Muscle layer of colon (tissue), 2 donors: ENCODE data around the gene KLHL17.
A peak's percentile ranks its signal among the peaks of the same experiment; 100 is the strongest.

Experiments
- H3K27ac ChIP-seq: one replicate; pipeline ENCODE4 v1.7.0; 2013; ENCODE audit warnings: low read depth, mild to moderate bottlenecking, low read length, moderate library complexity
- H3K27me3 ChIP-seq, 2 donors: one replicate each; pipeline ENCODE4 v1.7.0; 2013; ENCODE audit warnings: low read length in 2 of 2, mild to moderate bottlenecking in 2 of 2; ENCODE audit not compliant: insufficient read depth in 2 of 2, control insufficient read depth in 1 of 2
- H3K36me3 ChIP-seq: one replicate; pipeline ENCODE4 v1.7.0; 2013; ENCODE audit warnings: mild to moderate bottlenecking, low read length; ENCODE audit not compliant: insufficient read depth
- H3K4me1 ChIP-seq: one replicate; pipeline ENCODE4 v1.7.0; 2013; ENCODE audit warnings: mild to moderate bottlenecking, low read length; ENCODE audit not compliant: insufficient read depth
- H3K4me3 ChIP-seq, 2 donors: one replicate each; pipeline ENCODE4 v1.7.0; 2013; ENCODE audit warnings: low read length in 2 of 2, low read depth in 1 of 2, mild to moderate bottlenecking in 1 of 2, moderate library complexity in 1 of 2
- H3K9ac ChIP-seq: one replicate; pipeline ENCODE4 v1.7.0; 2013; ENCODE audit warnings: low read length
- H3K9me3 ChIP-seq: one replicate; pipeline ENCODE4 v1.7.0; 2013; ENCODE audit warnings: mild to moderate bottlenecking, low read length
- donor health status: abdominal sarcoma.
- donor health status: Adenocarcinoma of cecum.

KLHL17 gene

DNA sequence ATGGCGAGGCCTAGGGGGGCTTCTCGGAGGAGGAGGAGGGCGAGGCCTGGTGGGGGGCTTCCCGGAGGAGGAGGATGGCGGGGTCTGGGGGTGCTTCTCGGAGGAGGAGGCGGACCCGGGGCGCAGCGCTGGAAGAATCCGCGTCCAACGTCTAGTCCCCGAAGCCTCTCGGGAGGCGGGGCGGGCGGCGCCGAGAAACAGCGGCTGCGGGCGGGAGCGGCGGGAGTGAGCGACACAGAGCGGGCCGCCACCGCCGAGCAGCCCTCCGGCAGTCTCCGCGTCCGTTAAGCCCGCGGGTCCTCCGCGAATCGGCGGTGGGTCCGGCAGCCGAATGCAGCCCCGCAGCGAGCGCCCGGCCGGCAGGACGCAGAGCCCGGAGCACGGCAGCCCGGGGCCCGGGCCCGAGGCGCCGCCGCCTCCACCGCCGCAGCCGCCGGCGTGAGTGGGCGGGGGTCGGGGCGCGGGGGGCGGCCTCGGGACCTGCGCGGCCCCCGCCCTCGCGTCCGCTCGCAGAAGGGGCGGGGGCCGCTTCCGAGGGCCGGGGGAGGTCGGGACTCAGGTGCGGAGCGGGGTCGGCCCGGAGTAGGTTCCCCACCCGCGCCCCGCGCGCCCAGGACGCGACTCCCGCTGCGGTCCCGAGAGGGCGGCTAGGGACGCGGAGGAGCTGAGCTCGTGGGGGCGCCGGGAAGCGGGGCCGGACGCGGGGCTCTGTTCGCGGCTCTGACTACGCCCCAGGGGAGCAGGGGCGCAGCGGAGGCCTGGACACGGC is at the start of gene KLHL17:
Gene KLHL17 (plus strand): TSS at position 222 of the 769 bp plus-strand sequence. CDS start 110 bp downstream, at position 332.
- peaks cover 13% of the 10 kb centered on the region for H3K36me3 ChIP-seq
- no peak within 1 kb of the TSS for H3K9ac ChIP-seq
- peaks cover 19% of the 10 kb centered on the region for H3K4me1 ChIP-seq
- H3K27ac ChIP-seq = no peak within 1 kb of the TSS
- H3K4me3 ChIP-seq = peak within 1 kb of the TSS; percentile 91 to 98
- no peaks in the 10 kb centered on the region for H3K27me3 ChIP-seq
- H3K9me3 ChIP-seq = no peaks in the 10 kb centered on the region

DNA sequence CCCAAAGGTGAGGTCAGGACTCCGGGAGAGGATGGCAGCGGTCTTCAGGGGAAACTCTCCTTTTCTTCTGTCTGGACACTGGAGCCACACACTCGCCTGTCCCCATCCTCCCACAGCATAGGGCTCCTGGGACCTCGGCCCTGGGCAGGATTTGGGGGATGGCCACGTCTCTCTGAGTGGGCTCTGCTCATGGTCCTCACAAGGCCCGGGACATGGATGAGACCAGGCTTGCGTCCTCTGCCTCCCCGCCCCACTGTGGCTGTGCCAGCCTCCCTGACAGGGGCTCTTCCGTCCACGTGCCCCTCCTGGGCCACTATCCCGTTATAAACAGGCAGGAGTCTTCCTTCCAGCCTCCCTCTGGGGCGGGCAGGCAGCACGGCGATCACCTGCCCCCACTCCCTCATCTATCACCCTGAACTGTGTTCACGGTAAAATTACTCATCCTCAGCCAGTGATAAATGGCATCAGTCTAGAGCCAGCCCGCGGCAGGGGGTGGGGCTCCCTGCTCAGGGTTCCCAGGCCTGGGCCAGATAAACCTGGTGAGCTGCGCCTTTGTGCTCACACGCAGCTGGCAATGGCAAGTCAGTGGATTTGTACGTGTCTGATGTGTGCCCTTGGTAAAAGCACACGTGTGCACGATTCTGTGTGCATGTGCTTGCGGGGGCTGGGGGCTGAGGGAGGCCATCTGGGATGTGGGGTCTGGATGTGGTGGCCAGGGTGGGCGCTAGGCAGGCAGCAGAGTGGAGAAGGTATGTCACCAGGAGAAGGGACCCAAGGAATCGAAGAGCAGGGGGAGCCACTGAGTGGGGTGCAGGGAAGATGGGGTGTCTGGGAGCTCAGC is 49.3 kb upstream of the KLHL17 start:
- Histone ChIP-seq H3K9ac (no peak overlapping the region), H3K36me3 (no peaks in the 10 kb centered on the region), H3K4me3 (no peak overlapping the region), H3K4me1 (no peaks in the 10 kb centered on the region), H3K9me3 (no peaks in the 10 kb centered on the region), H3K27me3 (peaks cover 0 to 24% of the 10 kb centered on the region in 2 donors), H3K27ac (no peak overlapping the region)

DNA sequence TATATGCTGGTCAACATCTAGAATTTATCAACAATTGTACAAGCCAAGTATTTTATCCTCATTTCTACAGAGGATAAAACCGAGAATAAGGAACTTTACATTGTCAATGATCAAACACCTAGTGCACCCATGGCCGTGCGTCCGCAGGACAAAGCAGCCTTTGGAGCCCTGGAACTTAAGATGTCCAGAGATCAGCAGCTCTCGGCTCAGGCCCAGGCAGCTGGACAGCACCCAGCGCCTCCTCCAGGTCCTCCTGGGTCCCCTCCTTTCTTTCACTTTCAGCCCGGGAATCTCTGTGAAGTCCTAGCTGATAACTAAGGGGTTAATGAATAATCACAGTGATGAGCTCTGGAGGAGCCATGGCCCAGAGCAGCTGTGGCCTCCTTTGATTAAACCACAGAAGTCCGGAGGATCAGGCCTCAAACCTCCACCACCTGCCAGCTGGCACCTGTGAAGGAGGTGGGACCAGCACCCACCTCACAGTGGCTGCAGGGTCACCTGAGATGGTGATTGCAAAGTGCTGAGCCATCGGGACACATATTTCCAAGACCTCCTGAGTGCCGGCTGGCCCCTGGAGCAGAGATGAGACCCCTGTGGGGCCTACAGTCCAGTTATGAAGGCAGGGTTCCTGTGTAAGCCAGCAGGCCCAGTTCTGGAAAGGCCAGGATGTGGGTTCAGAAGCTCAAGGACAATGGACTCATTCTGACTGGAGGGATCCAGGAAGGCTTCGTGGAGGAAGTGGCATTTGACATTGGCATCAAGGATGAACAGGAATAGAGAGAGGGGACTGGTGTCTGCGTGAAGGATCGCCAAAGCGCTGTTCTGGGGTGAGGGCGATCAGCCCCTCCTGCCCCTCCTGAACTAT is 48.3 kb upstream of the KLHL17 start:
- H3K27me3 ChIP-seq = peaks cover 0 to 30% of the 10 kb centered on the region in 2 donors
- no peak overlapping the region for H3K4me3 ChIP-seq
- no peaks in the 10 kb centered on the region for H3K9me3 ChIP-seq
- no peak overlapping the region for H3K27ac ChIP-seq
- no peak overlapping the region for H3K9ac ChIP-seq
- no peaks in the 10 kb centered on the region for H3K36me3 ChIP-seq
- H3K4me1 ChIP-seq = no peaks in the 10 kb centered on the region

DNA sequence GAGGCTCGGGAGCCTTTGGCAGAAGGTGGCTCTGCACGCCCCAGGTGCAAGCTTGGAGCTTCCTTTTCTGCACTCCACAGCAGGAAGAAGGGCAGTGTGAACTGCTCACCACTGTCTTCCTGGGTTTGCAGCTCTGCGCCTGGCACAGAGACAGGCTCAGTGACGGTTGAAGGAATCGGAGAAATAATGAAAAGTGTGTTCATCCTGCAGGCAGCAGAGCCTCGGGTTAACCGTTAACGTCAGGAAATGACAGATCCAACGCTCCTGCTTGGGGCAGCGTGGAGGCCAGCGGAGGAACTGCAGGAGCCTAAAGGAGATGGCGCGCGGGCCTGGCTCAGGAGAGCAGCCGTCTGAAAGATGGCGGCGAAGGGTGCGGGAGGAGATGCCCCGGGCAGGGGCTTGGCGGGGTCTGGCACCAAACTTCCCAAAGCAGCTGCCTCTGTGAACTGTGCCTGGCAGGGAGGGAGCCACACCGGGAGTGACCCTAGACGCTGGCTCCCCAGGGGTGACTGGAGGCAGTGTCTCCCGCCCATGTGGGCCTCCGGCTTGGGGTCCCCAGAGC is 47.6 kb upstream of the KLHL17 start:
- no peak overlapping the region for H3K27ac ChIP-seq
- H3K9me3 ChIP-seq = no peaks in the 10 kb centered on the region
- H3K27me3 ChIP-seq = peaks cover 0 to 31% of the 10 kb centered on the region in 2 donors
- H3K4me3 ChIP-seq = no peak overlapping the region
- H3K4me1 ChIP-seq = no peaks in the 10 kb centered on the region
- no peaks in the 10 kb centered on the region for H3K36me3 ChIP-seq
- H3K9ac ChIP-seq = no peak overlapping the region

DNA sequence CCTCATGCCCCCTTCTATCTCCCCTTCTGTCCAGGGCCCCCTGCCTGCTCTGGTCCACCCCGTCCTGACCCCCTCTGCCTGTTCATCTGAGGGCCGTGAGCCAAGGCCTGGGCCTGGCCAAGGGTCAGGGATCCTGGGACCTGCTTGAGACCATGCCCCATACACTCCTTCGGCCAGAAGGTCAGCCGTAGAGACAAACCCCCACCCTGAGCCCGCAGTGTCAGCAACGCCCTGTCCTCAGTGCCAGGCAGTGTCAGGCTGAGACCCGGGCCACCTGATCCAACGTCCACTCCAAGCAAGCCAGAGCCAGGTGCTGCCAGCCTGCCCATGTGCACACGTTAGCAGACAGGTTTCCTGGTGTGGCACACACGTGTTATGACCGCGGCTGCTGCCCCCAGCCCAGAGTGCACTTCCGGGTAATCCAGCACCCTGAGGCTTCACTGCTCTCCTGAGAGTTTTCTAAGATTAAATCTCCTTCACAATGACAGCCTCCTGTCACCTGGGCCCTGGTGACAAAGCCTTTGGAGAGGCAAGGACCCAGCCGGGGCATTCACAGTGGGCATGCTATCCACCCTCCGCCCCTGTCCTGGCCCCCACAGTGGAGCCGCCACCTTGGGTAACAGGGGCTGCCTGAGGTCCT is 46.8 kb upstream of the KLHL17 start:
- Histone ChIP-seq H3K27me3 (peaks cover 2 to 38% of the 10 kb centered on the region in 2 donors), H3K36me3 (no peaks in the 10 kb centered on the region), H3K27ac (no peak overlapping the region), H3K9ac (no peak overlapping the region), H3K9me3 (no peaks in the 10 kb centered on the region), H3K4me3 (no peak overlapping the region), H3K4me1 (no peaks in the 10 kb centered on the region)

DNA sequence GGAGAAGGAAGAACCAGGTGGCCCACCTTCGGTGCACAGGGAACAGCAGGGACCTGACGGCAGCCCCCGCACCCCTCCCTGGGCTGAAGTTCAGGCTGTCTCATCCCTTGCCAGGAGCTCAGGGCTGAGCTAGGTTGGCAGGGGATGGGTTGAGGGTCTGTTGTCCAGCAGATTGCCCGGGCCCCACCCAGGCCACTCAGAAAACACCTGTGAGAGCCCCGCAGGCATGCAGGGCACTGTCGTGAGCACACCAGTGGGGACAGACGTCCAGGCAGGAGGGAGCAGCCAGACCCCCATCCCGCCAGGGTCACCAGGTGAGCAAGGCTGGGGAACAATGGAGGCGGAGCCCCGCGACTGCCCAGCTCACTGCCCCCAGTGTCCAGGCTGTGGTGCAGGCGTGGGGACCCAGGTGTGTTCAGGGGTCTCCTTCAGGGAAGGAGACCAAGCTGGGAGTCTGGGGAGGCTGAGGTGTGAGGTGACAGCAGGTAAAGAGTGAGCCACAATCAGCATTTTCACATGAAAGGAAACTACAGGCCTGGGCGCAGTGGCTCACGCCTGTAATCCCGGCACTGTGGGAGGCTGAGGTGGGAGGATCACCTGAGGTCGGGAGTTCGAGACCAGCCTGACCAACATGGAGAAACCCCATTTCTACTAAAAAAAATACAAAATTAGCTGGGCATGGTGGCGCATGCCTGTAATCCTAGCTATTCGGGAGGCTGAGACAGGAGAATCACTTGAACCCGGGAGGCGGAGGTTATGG is 46.1 kb upstream of the KLHL17 start:
- H3K4me1 ChIP-seq = no peaks in the 10 kb centered on the region

DNA sequence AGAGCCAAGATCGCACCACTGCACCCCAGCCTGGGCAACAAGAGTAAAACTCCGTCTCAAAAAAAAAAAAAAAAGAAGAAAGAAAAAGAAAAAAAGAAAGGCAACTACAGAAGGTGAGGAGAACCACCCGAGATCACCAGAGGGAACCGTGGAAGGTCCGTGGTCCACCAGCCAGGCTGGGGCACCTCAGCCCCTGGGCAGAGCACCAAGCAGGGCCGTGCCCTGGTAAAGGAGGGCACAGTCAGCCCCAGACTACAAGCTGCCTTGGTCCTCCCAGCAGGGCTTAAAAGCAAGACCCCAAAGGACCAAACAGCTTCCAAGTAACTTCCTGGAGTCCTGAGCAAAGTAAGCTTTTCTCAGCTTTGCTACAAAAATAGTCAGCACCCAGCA is 45.5 kb upstream of the KLHL17 start:
- H3K27ac ChIP-seq = no peak overlapping the region
- H3K36me3 ChIP-seq = no peaks in the 10 kb centered on the region
- no peak overlapping the region for H3K9ac ChIP-seq
- H3K4me1 ChIP-seq = no peaks in the 10 kb centered on the region
- H3K27me3 ChIP-seq = peaks cover 5 to 43% of the 10 kb centered on the region in 2 donors
- no peak overlapping the region for H3K4me3 ChIP-seq
- no peaks in the 10 kb centered on the region for H3K9me3 ChIP-seq

More for the DNA sequence above, 46.1 kb upstream of the KLHL17 start:
- Histone ChIP-seq H3K36me3 (no peaks in the 10 kb centered on the region), H3K9me3 (no peaks in the 10 kb centered on the region), H3K9ac (no peak overlapping the region), H3K27me3 (peaks cover 5 to 38% of the 10 kb centered on the region in 2 donors), H3K27ac (no peak overlapping the region), H3K4me3 (no peak overlapping the region)

DNA sequence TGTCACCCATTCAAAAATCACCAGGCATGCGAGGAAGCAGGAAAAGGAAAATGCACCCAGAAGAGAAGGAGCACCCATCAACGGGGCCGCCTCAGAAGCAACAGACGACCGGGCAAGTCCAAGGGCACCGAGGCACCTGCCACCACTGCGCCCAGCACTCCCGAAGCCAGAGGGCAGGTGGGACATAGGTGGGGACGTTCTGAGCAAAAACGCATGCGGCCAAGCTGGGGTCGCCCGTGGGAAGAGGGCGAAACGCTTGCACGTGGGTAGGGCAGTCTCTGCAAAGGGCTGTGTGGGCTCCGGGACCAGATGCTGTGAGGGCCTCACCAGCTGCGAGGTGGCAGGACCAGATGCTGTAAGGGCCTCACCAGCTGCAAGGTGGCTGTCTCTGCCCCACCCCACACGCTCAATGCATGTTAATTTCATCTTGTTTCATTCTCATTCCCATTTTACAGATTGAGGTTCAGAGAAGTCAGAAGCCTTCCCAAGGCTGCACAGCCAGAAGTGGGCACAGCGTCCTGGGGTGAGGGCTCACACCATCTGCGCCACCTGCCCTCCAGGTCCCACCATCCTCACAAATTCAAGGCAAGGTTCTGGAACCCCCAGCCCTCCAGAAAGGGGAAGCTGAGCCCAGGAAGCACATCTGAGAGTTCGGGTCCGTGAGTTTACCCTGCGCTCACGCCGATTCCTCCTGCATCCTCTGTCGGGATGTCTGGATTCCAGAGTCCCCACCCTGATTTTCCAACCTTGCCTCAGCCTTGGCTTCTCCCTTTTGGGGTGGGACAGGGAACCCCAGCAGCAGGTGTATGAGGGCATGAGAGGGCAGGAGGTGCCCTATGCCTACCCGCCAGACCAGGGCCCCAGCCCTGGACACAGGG is 44.9 kb upstream of the KLHL17 start:
- peaks cover 5 to 44% of the 10 kb centered on the region in 2 donors for H3K27me3 ChIP-seq
- H3K9ac ChIP-seq = no peak overlapping the region
- no peak overlapping the region for H3K4me3 ChIP-seq
- no peaks in the 10 kb centered on the region for H3K36me3 ChIP-seq
- H3K9me3 ChIP-seq = no peaks in the 10 kb centered on the region
- no peak overlapping the region for H3K27ac ChIP-seq
- H3K4me1 ChIP-seq = peaks cover 2% of the 10 kb centered on the region

DNA sequence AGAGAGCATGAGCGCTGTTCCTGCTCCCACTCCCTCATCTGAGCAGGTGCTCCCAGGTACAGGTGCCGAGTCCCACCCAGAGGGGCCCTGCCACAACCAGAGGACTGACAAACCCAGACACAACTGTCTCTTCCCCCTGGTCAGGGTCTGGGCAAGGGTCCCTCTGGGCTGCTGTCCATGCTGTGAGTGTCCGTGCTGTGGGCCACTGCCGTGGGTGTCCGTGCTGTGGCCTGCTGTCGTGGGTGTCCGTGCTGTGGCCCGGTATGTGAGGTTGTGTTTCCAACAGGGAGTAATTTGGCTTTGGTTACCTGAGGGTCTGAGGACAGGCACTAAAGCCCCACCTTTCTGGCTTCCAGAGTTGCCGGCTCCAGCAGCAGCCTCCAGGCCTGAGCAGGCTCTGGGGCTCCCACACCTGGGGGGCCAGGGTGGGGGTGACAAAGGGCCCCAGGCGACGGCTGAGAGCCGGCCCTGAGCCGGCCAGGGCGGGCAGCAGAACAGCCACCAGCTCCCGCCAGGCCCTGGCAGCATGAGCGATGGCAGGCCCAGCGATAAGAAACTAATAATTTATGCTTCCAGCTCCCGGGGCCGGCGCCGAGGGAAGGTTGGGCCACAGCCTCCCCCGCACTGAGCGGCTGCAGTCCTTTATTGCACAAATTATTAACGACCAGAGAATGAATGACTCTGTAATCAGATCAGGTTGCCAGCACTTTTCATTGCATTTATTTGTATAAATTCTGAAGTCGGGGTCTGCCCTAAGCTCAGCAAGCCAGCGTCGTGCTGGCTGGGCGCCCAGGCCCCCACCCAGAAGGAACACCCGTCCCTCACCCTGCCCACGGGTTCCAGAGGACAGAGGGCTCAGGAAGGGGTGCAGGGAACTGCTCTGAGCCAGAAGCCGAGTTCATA is 44.0 kb upstream of the KLHL17 start:
- Histone ChIP-seq H3K27ac (no peak overlapping the region), H3K9me3 (no peaks in the 10 kb centered on the region), H3K9ac (no peak overlapping the region), H3K27me3 (peaks cover 5 to 44% of the 10 kb centered on the region in 2 donors), H3K4me3 (no peak overlapping the region), H3K36me3 (no peaks in the 10 kb centered on the region), H3K4me1 (peaks cover 11% of the 10 kb centered on the region)
